Gastrocnemius medialis (tissue), 4 donors: ENCODE data around the gene RPL22.

Experiments used
- POLR2A ChIP-seq, 2 donors: fragments of 450-650 bp; IDR thresholded peaks; one replicate each; pipeline ENCODE4 v1.6.1; 2017; ENCODE audit warnings: antibody characterized with exemption in 2 of 2, mild to moderate bottlenecking in 2 of 2, moderate library complexity in 2 of 2
- TF ChIP-seq, protein P1 (sequence below), 5 experiments: fragments of 450-650 bp in 3 of 5; fragments of 200-600 bp in 2 of 5; sonication (generic) in 2 of 5; IDR thresholded peaks in 4 of 5; conservative IDR thresholded peaks in 1 of 5; 1 replicate in 4 of 5; 2 replicates in 1 of 5; pipeline ENCODE4 v1.5.1; 2016 to 2019; ENCODE audit warnings: antibody characterized with exemption in 5 of 5, mild to moderate bottlenecking in 3 of 5, moderate library complexity in 3 of 5

DNA sequence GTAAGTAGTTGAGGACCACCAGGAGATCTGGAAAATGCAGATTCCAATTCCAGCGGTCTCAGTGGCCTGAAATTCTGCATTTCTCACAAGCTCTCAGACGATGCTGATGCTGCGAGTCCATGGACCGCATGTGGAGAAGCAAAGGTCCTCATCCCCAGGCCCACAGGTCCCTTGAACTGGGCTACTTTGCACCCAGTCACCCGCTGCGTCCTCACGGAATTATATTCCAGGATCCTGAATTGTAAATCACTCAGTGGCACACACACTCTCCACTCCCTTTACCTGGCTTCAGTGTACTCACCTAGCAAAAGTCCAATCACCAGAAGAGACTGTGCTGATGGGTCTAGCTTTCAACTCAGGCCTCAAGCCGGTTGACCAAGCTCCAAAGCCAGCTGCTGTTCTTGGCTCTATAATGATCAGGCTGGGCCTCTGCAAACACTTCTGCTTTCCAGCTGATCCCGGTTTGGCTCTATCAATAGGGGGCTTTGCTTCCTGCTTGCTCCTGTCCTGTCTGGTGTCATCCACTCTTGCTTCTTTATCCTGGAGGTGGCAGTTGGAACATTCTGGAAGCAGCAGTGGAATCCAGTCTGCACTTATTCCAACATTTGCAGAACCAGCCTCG, 904 bp upstream of the RPL22 start:
- TF ChIP-seq, protein P1, sequence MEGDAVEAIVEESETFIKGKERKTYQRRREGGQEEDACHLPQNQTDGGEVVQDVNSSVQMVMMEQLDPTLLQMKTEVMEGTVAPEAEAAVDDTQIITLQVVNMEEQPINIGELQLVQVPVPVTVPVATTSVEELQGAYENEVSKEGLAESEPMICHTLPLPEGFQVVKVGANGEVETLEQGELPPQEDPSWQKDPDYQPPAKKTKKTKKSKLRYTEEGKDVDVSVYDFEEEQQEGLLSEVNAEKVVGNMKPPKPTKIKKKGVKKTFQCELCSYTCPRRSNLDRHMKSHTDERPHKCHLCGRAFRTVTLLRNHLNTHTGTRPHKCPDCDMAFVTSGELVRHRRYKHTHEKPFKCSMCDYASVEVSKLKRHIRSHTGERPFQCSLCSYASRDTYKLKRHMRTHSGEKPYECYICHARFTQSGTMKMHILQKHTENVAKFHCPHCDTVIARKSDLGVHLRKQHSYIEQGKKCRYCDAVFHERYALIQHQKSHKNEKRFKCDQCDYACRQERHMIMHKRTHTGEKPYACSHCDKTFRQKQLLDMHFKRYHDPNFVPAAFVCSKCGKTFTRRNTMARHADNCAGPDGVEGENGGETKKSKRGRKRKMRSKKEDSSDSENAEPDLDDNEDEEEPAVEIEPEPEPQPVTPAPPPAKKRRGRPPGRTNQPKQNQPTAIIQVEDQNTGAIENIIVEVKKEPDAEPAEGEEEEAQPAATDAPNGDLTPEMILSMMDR (IDR thresholded peaks at IDR 0.05 in 4 of 5, conservative IDR thresholded peaks at IDR 0.05 in 1 of 5) = no peak
- TF ChIP-seq POLR2A (IDR thresholded peaks at IDR 0.05) = no peak
